Fibroblast of lung (primary cell): ENCODE data around the gene DLG5. TPM values are rescaled to one million over a fixed set of nuclear protein-coding genes. Genes with fewer than 3 reads are reported as not detected.

Experiments used
- DNase-seq, 2 donors: peaks; one replicate each; pipeline versions ENCODE4 v3.0.0 to v3.0.0-alpha.2; 2010; ENCODE audit warnings: low read depth in 2 of 2
- H2AFZ ChIP-seq: 2 replicates; pipeline ENCODE4 v1.5.1; 2012; ENCODE audit warnings: low read length, control low read depth, inconsistent platforms
- H3K27ac ChIP-seq: 2 replicates; pipeline ENCODE4 v1.5.1; 2011; ENCODE audit warnings: low read length, control low read depth; ENCODE audit not compliant: insufficient read depth
- H3K27me3 ChIP-seq: 2 replicates; pipeline ENCODE4 v1.5.1; 2011; ENCODE audit warnings: mild to moderate bottlenecking, low read length; ENCODE audit not compliant: control insufficient read depth, insufficient read depth
- H3K36me3 ChIP-seq: 2 replicates; pipeline ENCODE4 v1.5.1; 2011; ENCODE audit warnings: low read length; ENCODE audit not compliant: control insufficient read depth, insufficient read depth
- H3K4me1 ChIP-seq: 2 replicates; pipeline ENCODE4 v1.5.1; 2011; ENCODE audit warnings: low read length; ENCODE audit not compliant: control insufficient read depth, insufficient read depth; ENCODE audit errors: extremely low read depth
- H3K4me2 ChIP-seq: 2 replicates; pipeline ENCODE4 v1.5.1; 2011; ENCODE audit warnings: low read length, control low read depth; ENCODE audit not compliant: insufficient read depth; ENCODE audit errors: extremely low read depth
- H3K4me3 ChIP-seq, 4 experiments: fragments of 200-600 bp in 1 of 4; sonication (generic) in 1 of 4; replicated peaks in 1 of 4; 2 replicates each; pipeline ENCODE4 v1.5.1; 2011 to 2016; ENCODE audit warnings: low read length in 4 of 4, low read depth in 3 of 4, mild to moderate bottlenecking in 3 of 4, control low read depth in 2 of 4, inconsistent platforms in 1 of 4, mixed read lengths in 1 of 4; ENCODE audit not compliant: insufficient read depth in 1 of 4; ENCODE audit errors: control extremely low read depth in 1 of 4
- H3K79me2 ChIP-seq: 2 replicates; pipeline ENCODE4 v1.5.1; 2012; ENCODE audit warnings: mild to moderate bottlenecking, low read length, inconsistent platforms; ENCODE audit not compliant: control insufficient read depth, insufficient read depth
- H3K9ac ChIP-seq: 2 replicates; pipeline ENCODE4 v1.5.1; 2011; ENCODE audit warnings: mild to moderate bottlenecking, low read length, control low read depth; ENCODE audit not compliant: insufficient read depth
- H3K9me3 ChIP-seq: 2 replicates; pipeline ENCODE4 v1.5.1; 2012; ENCODE audit warnings: low read depth, low read length; ENCODE audit not compliant: control insufficient read depth, insufficient read depth
- H4K20me1 ChIP-seq: 2 replicates; pipeline ENCODE4 v1.5.1; 2011; ENCODE audit warnings: low read length; ENCODE audit not compliant: control insufficient read depth, insufficient read depth; ENCODE audit errors: extremely low read depth
- EZH2 ChIP-seq: IDR thresholded peaks from 2 replicates; pipeline ENCODE4 v1.5.1; 2012; ENCODE audit warnings: low read length, control low read depth, mild to moderate bottlenecking; ENCODE audit errors: missing control alignments
- polyA plus RNA-seq, 2 donors: library from polyadenylated mRNA; depleted of rRNA in 1 of 2; stranded (reverse) in 1 of 2; unstranded in 1 of 2; fragments of >200 nt; gene quantifications; 2 replicates each; pipeline ENCODE4 v1.2.1, GENCODE V29; 2011 to 2012; ENCODE audit warnings: missing spikeins in 1 of 2
- total RNA-seq: library from RNA; depleted of rRNA; stranded (reverse); fragments of >200 nt; gene quantifications from 2 replicates; pipeline ENCODE4 v1.2.1, GENCODE V29; 2014
- TF ChIP-seq, protein P1 (sequence below), 2 donors: IDR thresholded peaks in 1 of 2; conservative IDR thresholded peaks in 1 of 2; 1 replicate in 1 of 2; 2 replicates in 1 of 2; pipeline ENCODE4 v1.5.1; 2011 to 2012; ENCODE audit warnings: low read length in 2 of 2, control low read depth in 1 of 2, inconsistent platforms in 1 of 2, low read depth in 1 of 2, mild to moderate bottlenecking in 1 of 2

The DLG5 gene
- total and polyA plus RNA-seq, 2 donors (not counting 1 experiment from before 2014, with no cell fraction given) = 15.3 to 40.8 TPM

- H3K36me3 ChIP-seq = no peaks in the 10 kb centered on the region
- no peak overlapping the region for H3K9ac ChIP-seq
- peaks cover 4% of the 10 kb centered on the region for H3K4me1 ChIP-seq
- no peak overlapping the region for H3K4me2 ChIP-seq
- no peaks in the 10 kb centered on the region for H3K79me2 ChIP-seq
- no peak overlapping the region for H2AFZ ChIP-seq
- no peak overlapping the region for H3K4me3 ChIP-seq
- H3K9me3 ChIP-seq = no peaks in the 10 kb centered on the region
- no peak overlapping the region for H3K27ac ChIP-seq
- DNase-seq = no peak
- H4K20me1 ChIP-seq = no peaks in the 10 kb centered on the region
- H3K27me3 ChIP-seq = no peaks in the 10 kb centered on the region
- TF ChIP-seq, protein P1, sequence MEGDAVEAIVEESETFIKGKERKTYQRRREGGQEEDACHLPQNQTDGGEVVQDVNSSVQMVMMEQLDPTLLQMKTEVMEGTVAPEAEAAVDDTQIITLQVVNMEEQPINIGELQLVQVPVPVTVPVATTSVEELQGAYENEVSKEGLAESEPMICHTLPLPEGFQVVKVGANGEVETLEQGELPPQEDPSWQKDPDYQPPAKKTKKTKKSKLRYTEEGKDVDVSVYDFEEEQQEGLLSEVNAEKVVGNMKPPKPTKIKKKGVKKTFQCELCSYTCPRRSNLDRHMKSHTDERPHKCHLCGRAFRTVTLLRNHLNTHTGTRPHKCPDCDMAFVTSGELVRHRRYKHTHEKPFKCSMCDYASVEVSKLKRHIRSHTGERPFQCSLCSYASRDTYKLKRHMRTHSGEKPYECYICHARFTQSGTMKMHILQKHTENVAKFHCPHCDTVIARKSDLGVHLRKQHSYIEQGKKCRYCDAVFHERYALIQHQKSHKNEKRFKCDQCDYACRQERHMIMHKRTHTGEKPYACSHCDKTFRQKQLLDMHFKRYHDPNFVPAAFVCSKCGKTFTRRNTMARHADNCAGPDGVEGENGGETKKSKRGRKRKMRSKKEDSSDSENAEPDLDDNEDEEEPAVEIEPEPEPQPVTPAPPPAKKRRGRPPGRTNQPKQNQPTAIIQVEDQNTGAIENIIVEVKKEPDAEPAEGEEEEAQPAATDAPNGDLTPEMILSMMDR (conservative IDR thresholded peaks at IDR 0.05 in 1 of 2, IDR thresholded peaks at IDR 0.05 in 1 of 2; ENCODE audit: low read depth in 1 of 2, low read length in 2 of 2) = no peak
- TF ChIP-seq EZH2 = no peak
These were observed 10.4 kb upstream of the DLG5 start for GRCh38 chr10:77936697-77937567.

DNA sequence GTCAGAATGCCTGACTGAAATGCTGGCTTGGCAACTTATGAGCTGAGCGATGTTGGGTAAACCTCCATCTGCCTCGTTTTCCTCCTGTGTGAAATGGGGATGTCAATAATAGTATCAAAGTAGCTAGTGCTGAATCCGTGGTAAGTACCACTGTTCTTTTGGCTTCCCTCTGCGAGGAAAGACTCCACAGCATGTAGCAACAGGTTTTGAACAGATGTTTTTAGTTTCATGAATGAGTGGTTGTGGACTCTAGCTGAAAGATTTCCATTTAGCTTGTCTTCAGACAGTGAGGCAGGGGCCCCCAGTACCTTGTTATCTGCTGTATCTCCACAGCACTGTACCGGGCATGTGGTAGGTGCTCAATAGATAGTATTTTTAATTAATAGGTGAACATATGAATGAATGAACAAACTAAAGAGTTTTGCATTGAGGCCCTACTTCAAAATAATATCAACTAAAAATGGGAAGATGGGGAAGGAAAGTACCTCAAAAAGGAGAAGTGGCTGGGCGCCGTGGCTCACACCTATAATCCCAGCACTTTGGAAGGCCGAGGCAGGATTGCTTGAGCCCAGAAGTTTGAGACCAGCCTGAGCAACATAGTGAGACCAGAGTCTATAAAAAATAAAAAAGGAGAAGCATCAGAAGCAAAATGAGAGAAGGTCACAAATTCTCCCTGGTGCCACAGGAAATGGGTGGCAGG, 5.6 kb upstream of the DLG5 start:
- Histone ChIP-seq H3K4me3 (no peak overlapping the region), H3K4me1 (no peaks in the 10 kb centered on the region), H3K9me3 (no peaks in the 10 kb centered on the region), H3K27me3 (peaks cover 10% of the 10 kb centered on the region), H2AFZ (no peak overlapping the region), H4K20me1 (no peaks in the 10 kb centered on the region), H3K36me3 (no peaks in the 10 kb centered on the region), H3K79me2 (no peaks in the 10 kb centered on the region), H3K4me2 (no peak overlapping the region), H3K9ac (no peak overlapping the region), H3K27ac (no peak overlapping the region)
- TF ChIP-seq, protein P1 (conservative IDR thresholded peaks at IDR 0.05 in 1 of 2, IDR thresholded peaks at IDR 0.05 in 1 of 2; ENCODE audit: low read depth in 1 of 2, low read length in 2 of 2) = no peak
- TF ChIP-seq EZH2 = no peak
- DNase-seq = no peak
